ENCODE data around the gene CHST8.

DNA sequence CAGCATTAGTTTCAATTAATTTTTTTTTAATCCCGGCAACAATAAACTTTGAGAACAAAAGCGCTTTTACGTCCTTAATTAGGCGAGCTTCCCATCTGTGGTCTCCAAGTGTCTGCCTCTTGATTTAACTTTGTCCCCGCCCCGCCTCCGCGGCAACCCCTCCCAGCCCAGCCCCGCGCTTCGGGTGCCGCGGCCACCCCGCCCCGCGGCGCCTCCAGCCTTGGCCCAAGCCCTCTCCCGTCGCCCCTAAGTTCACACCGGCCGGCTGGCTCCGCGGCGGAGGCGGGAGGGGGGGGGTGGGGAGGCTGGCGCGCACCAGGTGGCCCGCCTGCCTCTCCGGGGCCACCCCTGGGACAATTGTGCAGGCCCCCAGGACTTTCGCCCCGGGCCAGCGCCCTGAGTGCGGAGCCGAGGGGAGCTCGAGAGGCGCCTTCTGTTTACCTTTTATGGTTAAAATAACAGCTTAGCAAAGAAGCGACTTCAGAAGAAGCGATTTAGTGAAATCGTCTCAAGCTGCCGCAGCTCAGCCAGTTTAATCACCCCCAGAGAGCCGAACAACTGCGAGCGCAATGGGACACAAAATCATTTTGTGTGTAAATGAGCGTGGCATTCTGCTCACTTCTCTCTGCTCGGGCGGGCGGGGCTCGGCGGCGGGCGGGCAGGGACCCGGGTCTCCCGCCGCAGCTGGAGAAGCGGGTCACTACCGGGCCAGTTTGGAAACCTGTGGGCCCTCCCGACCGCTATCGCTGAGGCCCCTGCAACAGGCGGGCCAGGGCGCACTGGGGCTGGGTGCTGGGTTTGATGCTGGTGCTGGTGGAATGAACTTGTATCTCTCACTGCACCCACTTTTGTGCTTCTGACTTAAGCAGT is 176.3 kb downstream of the CHST8 start:
- TF ChIP-seq, protein P1, sequence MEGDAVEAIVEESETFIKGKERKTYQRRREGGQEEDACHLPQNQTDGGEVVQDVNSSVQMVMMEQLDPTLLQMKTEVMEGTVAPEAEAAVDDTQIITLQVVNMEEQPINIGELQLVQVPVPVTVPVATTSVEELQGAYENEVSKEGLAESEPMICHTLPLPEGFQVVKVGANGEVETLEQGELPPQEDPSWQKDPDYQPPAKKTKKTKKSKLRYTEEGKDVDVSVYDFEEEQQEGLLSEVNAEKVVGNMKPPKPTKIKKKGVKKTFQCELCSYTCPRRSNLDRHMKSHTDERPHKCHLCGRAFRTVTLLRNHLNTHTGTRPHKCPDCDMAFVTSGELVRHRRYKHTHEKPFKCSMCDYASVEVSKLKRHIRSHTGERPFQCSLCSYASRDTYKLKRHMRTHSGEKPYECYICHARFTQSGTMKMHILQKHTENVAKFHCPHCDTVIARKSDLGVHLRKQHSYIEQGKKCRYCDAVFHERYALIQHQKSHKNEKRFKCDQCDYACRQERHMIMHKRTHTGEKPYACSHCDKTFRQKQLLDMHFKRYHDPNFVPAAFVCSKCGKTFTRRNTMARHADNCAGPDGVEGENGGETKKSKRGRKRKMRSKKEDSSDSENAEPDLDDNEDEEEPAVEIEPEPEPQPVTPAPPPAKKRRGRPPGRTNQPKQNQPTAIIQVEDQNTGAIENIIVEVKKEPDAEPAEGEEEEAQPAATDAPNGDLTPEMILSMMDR (conservative IDR thresholded peaks at IDR 0.05; ENCODE audit: low read length): no peak
- TF ChIP-seq EZH2phosphoT487 (IDR thresholded peaks at IDR 0.05; ENCODE audit: borderline replicate concordance): no peak

Data from Loucy (cell line).